Measurements from ENCODE around the gene SYT7.

SYT7 gene

GRCh38 chr11:61538636-61538961, 42.3 kb downstream of the SYT7 start:
- DNase-seq (ENCODE audit: low read depth in 3 of 3): no peak

- no peak for DNase-seq (ENCODE audit: low read depth in 3 of 3)
Observed at GRCh38 chr11:61537326-61537725, 43.5 kb downstream of the SYT7 start.

- DNase-seq (ENCODE audit: low read depth in 3 of 3): no peak
Observed at GRCh38 chr11:61536676-61537270, 44.1 kb downstream of the SYT7 start.

- no peak for DNase-seq (ENCODE audit: low read depth in 3 of 3)
Observed at GRCh38 chr11:61535998-61536675, 44.7 kb downstream of the SYT7 start.

GRCh38 chr11:61534933-61535839, 45.7 kb downstream of the SYT7 start:
- no peak for DNase-seq (ENCODE audit: low read depth in 3 of 3)

GRCh38 chr11:61534025-61534932, 46.6 kb downstream of the SYT7 start:
- no peak for DNase-seq (ENCODE audit: low read depth in 3 of 3)

- DNase-seq (ENCODE audit: low read depth in 3 of 3): no peak
Observed at GRCh38 chr11:61533401-61533800, 47.5 kb downstream of the SYT7 start.

GRCh38 chr11:61533039-61533375, 47.9 kb downstream of the SYT7 start:
- DNase-seq (ENCODE audit: low read depth in 3 of 3): no peak

- peak in 2 of 3 experiments; percentile 11 to 48 for DNase-seq (ENCODE audit: low read depth in 3 of 3)
Observed at GRCh38 chr11:61532134-61533038, 48.5 kb downstream of the SYT7 start.

GRCh38 chr11:61531044-61531443, 49.8 kb downstream of the SYT7 start:
- DNase-seq (ENCODE audit: low read depth in 3 of 3): no peak

GRCh38 chr11:61529537-61530225, 51.2 kb downstream of the SYT7 start:
- DNase-seq (ENCODE audit: low read depth in 3 of 3): no peak

GRCh38 chr11:61528114-61528513, 52.8 kb downstream of the SYT7 start:
- DNase-seq (ENCODE audit: low read depth in 3 of 3): no peak

- no peak for DNase-seq (ENCODE audit: low read depth in 3 of 3)
Observed at GRCh38 chr11:61526956-61527731, 53.7 kb downstream of the SYT7 start.

GRCh38 chr11:61526229-61526628, 54.6 kb downstream of the SYT7 start:
- no peak for DNase-seq (ENCODE audit: low read depth in 3 of 3)

- no peak for DNase-seq (ENCODE audit: low read depth in 3 of 3)
Observed at GRCh38 chr11:61524963-61525587, 55.8 kb downstream of the SYT7 start.

- DNase-seq (ENCODE audit: low read depth in 3 of 3): no peak
Observed at GRCh38 chr11:61524446-61524845, 56.4 kb downstream of the SYT7 start.

GRCh38 chr11:61522881-61523280, 58.0 kb downstream of the SYT7 start:
- no peak for DNase-seq (ENCODE audit: low read depth in 3 of 3)

GRCh38 chr11:61518032-61518795, 62.7 kb downstream of the SYT7 start:
- DNase-seq (ENCODE audit: low read depth in 3 of 3): no peak

All from stimulated activated CD4-positive, alpha-beta T cell treated with anti-CD3 and anti-CD28 coated beads, TNF-alpha, amount 100 ng/mL, for 24 hours (primary cell).